ENCODE results near the gene CFAP210.

Gene CFAP210

GRCh38 chr2:169736902-169737301 lies 42.7 kb upstream of the CFAP210 start:
- Histone ChIP-seq H3K9ac (no peak overlapping the region), H3K4me2 (ENCODE audit: low read length) (no peak overlapping the region), H2AFZ (no peak overlapping the region), H3K4me3 (ENCODE audit: low read depth, low read length) (no peak overlapping the region), H3K4me1 (peaks cover 8% of the 10 kb centered on the region), H3K9me3 (ENCODE audit: control insufficient read depth, low read length) (no peaks in the 10 kb centered on the region), H3K36me3 (ENCODE audit: control insufficient read depth, insufficient read depth, low read length) (no peaks in the 10 kb centered on the region), H3K79me2 (no peaks in the 10 kb centered on the region), H3K27me3 (ENCODE audit: control insufficient read depth, insufficient read depth, low read length) (no peaks in the 10 kb centered on the region), H3K27ac (no peak overlapping the region)
- no peak for TF ChIP-seq CTCF (IDR thresholded peaks at IDR 0.05)

- H3K9me3 ChIP-seq (ENCODE audit: control insufficient read depth, low read length) = no peaks in the 10 kb centered on the region
- no peak for TF ChIP-seq CTCF (IDR thresholded peaks at IDR 0.05)
- H3K27me3 ChIP-seq (ENCODE audit: control insufficient read depth, insufficient read depth, low read length) = no peaks in the 10 kb centered on the region
- no peaks in the 10 kb centered on the region for H3K79me2 ChIP-seq
- no peak overlapping the region for H3K4me2 ChIP-seq (ENCODE audit: low read length)
- H3K4me1 ChIP-seq = peaks cover 8% of the 10 kb centered on the region
- H3K9ac ChIP-seq = no peak overlapping the region
- no peaks in the 10 kb centered on the region for H3K36me3 ChIP-seq (ENCODE audit: control insufficient read depth, insufficient read depth, low read length)
- no peak overlapping the region for H3K27ac ChIP-seq
- H2AFZ ChIP-seq = no peak overlapping the region
- no peak overlapping the region for H3K4me3 ChIP-seq (ENCODE audit: low read depth, low read length)
Observed at GRCh38 chr2:169735623-169736022, 41.4 kb upstream of the CFAP210 start.

GRCh38 chr2:169734169-169734847 lies 40.1 kb upstream of the CFAP210 start:
- H2AFZ ChIP-seq = peak overlapping the region; percentile 92
- TF ChIP-seq CTCF (IDR thresholded peaks at IDR 0.05) = no peak
- no peaks in the 10 kb centered on the region for H3K27me3 ChIP-seq (ENCODE audit: control insufficient read depth, insufficient read depth, low read length)
- H3K79me2 ChIP-seq = no peaks in the 10 kb centered on the region
- H3K9me3 ChIP-seq (ENCODE audit: control insufficient read depth, low read length) = no peaks in the 10 kb centered on the region
- no peaks in the 10 kb centered on the region for H3K36me3 ChIP-seq (ENCODE audit: control insufficient read depth, insufficient read depth, low read length)
- no peak overlapping the region for H3K9ac ChIP-seq
- no peak overlapping the region for H3K27ac ChIP-seq
- peak overlapping the region; percentile 47 for H3K4me3 ChIP-seq (ENCODE audit: low read depth, low read length)
- peaks cover 8% of the 10 kb centered on the region for H3K4me1 ChIP-seq
- H3K4me2 ChIP-seq (ENCODE audit: low read length) = peak overlapping the region; percentile 81

- no peak for TF ChIP-seq CTCF (IDR thresholded peaks at IDR 0.05)
- no peaks in the 10 kb centered on the region for H3K36me3 ChIP-seq (ENCODE audit: control insufficient read depth, insufficient read depth, low read length)
- H3K27ac ChIP-seq = peak overlapping the region; percentile 30
- peak overlapping the region; percentile 87 for H2AFZ ChIP-seq
- H3K79me2 ChIP-seq = no peaks in the 10 kb centered on the region
- H3K9me3 ChIP-seq (ENCODE audit: control insufficient read depth, low read length) = no peaks in the 10 kb centered on the region
- H3K4me3 ChIP-seq (ENCODE audit: low read depth, low read length) = peak overlapping the region; percentile 65
- H3K4me1 ChIP-seq = peaks cover 8% of the 10 kb centered on the region
- H3K27me3 ChIP-seq (ENCODE audit: control insufficient read depth, insufficient read depth, low read length) = no peaks in the 10 kb centered on the region
- H3K9ac ChIP-seq = no peak overlapping the region
- peak overlapping the region; percentile 90 for H3K4me2 ChIP-seq (ENCODE audit: low read length)
Observed at GRCh38 chr2:169732583-169733358, 38.6 kb upstream of the CFAP210 start.
